Mesothelial cell of epicardium (in vitro differentiated cells): ENCODE results near the gene NACC2. TPM values are rescaled to one million over a fixed set of nuclear protein-coding genes. Genes with fewer than 3 reads are reported as not detected.

Experiments
- DNase-seq, 2 experiments: peaks; one replicate each; pipeline ENCODE4 v3.0.0; 2021; ENCODE audit warnings: low spot score in 2 of 2; ENCODE audit not compliant: unreplicated experiment in 2 of 2
- H3K27ac Mint-ChIP-seq: 2 replicates; pipeline ENCODE4 v1.8.0; 2021; ENCODE audit warnings: mixed read lengths
- H3K27me3 Mint-ChIP-seq: 2 replicates; pipeline ENCODE4 v1.8.0; 2021; ENCODE audit warnings: low read depth, mixed read lengths
- H3K36me3 Mint-ChIP-seq: 2 replicates; pipeline ENCODE4 v1.8.0; 2021; ENCODE audit warnings: mixed read lengths
- H3K4me1 Mint-ChIP-seq: 2 replicates; pipeline ENCODE4 v1.8.0; 2021; ENCODE audit warnings: mixed read lengths
- H3K4me3 Mint-ChIP-seq: 2 replicates; pipeline ENCODE4 v1.8.0; 2021; ENCODE audit warnings: mild to moderate bottlenecking, moderate library complexity, mixed read lengths
- H3K9me3 Mint-ChIP-seq: 2 replicates; pipeline ENCODE4 v1.8.0; 2021; ENCODE audit warnings: mixed read lengths
- total RNA-seq: library from RNA; stranded (reverse); gene quantifications from 3 replicates; pipeline ENCODE4 v1.2.1, GENCODE V29; 2021
- TF ChIP-seq, protein P1 (sequence below): fragments of 200-600 bp; sonication (generic); IDR thresholded peaks from one replicate; pipeline ENCODE4 v1.5.0; 2021; ENCODE audit warnings: antibody characterized with exemption; ENCODE audit not compliant: unreplicated experiment

NACC2 gene
- total RNA-seq, 1 donor from 2014 or later = 18.4 TPM

DNA sequence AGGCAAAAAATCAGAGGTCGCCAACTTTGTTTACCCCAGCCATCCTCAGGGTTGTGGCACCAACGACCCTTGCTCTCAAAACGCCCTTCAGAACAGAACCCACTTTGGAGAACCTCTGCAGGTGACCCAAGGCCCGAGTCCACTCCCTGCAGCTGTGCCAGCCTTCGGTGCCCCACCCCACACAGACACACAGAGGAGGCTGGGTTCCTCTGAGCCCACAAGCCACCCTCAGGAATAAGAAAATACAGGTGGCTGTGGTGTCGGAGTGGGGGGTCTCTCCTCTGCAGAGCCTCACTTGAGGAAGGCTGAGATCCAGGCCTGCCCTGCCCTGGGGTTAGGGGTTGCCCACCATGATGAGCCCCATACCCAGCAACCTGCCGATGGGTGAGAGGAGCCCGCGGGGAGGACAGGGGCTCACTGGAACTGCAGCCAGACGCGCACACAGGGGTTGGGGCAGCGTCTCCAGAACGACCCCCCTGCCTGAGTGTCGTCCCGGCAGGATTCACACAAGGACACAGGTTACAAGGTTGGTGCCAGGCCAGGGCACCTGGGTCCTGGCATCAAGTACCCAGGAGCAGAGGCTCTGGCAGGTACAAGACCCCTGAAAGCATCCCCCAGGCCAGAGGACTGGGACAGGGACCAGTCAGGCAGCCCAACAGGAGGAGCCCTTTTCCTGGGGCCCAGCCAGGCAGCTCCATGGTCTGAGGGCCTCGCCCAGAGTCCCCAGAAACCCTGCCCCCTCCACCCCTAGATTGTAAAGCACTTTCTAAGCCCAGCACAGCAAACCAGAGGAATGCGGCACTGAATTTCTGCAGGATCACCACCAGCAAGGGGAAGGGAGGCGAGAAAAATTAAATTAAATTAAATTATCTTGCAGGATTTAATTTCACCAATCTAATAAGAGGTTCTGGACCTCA, 40.0 kb downstream of the NACC2 start:
- Mint-ChIP-seq H3K4me3 (no peak overlapping the region), H3K36me3 (no peaks in the 10 kb centered on the region)

DNA sequence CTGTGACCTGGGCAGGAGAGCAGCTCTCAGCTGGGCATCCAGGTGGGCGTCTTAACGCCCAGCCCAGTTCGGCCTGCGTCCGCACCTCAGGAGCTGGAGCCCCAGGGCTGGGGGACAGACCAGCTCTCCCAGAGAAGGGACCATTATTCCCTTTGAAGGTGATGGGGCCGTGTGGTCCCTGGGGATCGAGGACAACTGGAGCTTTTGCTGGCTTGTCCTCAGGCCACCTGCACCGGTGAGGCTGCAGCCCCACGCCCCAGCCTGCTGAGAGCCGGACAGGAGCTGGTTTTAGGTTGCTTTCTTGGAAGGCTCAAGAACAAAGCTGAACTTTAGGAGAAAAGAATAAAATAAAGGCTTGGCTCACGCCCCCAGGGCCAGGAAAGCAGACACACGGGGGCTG, 40.9 kb downstream of the NACC2 start:
- Mint-ChIP-seq H3K9me3 (no peaks in the 10 kb centered on the region), H3K27me3 (no peaks in the 10 kb centered on the region), H3K36me3 (no peaks in the 10 kb centered on the region), H3K27ac (no peak overlapping the region), H3K4me1 (peaks cover 39% of the 10 kb centered on the region), H3K4me3 (no peak overlapping the region)
- DNase-seq = no peak
- TF ChIP-seq, protein P1, sequence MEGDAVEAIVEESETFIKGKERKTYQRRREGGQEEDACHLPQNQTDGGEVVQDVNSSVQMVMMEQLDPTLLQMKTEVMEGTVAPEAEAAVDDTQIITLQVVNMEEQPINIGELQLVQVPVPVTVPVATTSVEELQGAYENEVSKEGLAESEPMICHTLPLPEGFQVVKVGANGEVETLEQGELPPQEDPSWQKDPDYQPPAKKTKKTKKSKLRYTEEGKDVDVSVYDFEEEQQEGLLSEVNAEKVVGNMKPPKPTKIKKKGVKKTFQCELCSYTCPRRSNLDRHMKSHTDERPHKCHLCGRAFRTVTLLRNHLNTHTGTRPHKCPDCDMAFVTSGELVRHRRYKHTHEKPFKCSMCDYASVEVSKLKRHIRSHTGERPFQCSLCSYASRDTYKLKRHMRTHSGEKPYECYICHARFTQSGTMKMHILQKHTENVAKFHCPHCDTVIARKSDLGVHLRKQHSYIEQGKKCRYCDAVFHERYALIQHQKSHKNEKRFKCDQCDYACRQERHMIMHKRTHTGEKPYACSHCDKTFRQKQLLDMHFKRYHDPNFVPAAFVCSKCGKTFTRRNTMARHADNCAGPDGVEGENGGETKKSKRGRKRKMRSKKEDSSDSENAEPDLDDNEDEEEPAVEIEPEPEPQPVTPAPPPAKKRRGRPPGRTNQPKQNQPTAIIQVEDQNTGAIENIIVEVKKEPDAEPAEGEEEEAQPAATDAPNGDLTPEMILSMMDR = no peak

More for the DNA sequence above, 40.0 kb downstream of the NACC2 start:
- Mint-ChIP-seq H3K4me1 (peaks cover 41% of the 10 kb centered on the region), H3K27me3 (no peaks in the 10 kb centered on the region), H3K9me3 (no peaks in the 10 kb centered on the region), H3K27ac (peak overlapping the region; percentile 59)
- DNase-seq = no peak
- TF ChIP-seq, protein P1 = no peak

DNA sequence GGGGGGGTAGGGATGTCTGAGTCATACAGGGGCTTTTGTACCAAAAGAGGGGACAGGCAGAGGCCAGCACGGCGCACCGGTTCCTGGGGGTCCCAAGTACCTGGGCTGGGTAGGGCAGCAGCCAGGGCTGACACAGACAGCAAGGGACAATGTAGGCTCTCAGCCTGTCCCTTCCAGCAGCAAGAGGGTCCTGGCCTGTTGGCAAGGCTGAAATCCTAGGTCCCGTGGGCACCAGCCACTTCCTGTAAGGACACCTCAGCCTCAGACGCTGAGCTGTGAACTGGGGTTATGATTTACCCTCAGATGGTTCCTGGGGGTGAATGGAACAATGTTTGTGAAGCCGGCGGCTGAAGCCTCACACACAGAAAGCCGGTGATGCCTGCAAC, 41.3 kb downstream of the NACC2 start:
- Mint-ChIP-seq H3K27me3 (no peaks in the 10 kb centered on the region), H3K9me3 (no peaks in the 10 kb centered on the region), H3K36me3 (no peaks in the 10 kb centered on the region), H3K4me1 (peaks cover 39% of the 10 kb centered on the region), H3K4me3 (no peak overlapping the region), H3K27ac (no peak overlapping the region)
- TF ChIP-seq, protein P1 = no peak
- DNase-seq = no peak

DNA sequence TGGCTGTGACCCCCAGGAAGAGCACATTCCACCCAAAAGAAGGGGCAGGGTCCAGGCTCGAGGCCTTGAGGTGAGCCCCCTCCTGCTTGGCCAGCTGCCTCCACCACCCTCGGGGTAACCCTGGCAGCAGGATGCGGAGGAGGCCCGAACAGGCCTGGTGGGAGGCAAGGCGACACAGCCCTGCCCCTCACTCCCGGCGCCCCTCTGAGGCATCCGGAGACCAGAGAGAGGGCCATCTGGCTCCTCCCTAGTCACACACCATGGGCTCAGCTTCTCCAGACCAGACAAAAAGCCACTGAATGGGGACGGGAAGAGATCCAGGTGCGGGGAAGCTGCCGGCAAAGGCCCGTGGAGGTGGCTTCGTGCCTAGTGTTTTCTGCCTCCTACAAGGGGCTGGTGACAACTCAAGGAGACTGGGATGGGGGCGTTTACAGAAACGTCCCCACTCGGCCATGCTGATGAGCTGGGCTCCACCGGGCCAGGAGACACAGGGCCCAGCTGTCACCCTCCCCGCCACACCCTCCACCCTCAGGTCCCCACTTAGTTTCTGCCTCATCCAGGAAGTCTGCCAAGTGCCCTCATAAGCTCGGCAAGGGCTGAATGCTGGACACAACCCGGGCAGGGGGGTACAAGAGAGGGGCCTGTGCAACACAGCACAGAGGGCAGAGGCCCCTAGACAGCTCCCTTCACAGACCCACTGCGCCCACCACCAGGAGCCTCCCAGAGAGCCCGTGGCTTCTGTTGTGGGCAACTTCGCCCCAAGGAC, 41.9 kb downstream of the NACC2 start:
- Mint-ChIP-seq H3K4me1 (peaks cover 39% of the 10 kb centered on the region), H3K36me3 (no peaks in the 10 kb centered on the region), H3K4me3 (peak overlapping the region; percentile 22), H3K27ac (peak overlapping the region; percentile 76), H3K9me3 (no peaks in the 10 kb centered on the region), H3K27me3 (no peaks in the 10 kb centered on the region)
- no peak for DNase-seq
- TF ChIP-seq, protein P1 = no peak

DNA sequence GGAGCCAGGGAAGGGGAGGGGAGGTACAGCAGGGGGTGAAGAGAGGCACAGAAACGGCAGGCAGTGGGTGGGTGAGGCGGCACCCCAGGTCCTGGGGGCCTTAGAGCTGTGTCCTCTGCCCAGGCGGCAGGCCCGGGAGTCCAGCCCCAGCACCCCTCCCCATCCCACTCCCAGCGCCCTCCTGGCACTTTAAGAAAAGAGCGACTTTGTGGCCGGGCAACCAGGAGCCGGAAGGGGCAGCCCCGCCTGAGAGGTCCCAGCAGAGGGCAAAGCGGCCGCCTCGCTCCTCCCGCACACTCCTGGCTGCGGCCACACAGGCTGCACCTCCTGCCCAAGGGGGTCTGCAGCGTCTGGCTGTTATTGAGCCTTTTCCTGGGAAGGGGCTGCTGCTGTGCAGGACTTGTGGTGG, 42.6 kb downstream of the NACC2 start:
- no peak for DNase-seq
- TF ChIP-seq, protein P1 = no peak
- H3K27ac Mint-ChIP-seq = peak overlapping the region; percentile 91
- no peaks in the 10 kb centered on the region for H3K36me3 Mint-ChIP-seq
- H3K4me3 Mint-ChIP-seq = peak overlapping the region; percentile 71
- H3K9me3 Mint-ChIP-seq = no peaks in the 10 kb centered on the region
- H3K27me3 Mint-ChIP-seq = no peaks in the 10 kb centered on the region
- H3K4me1 Mint-ChIP-seq = peaks cover 35% of the 10 kb centered on the region
